HepG2 (cell line): Measurements from ENCODE around the gene CLCNKA. TPM values are rescaled to one million over a fixed set of nuclear protein-coding genes. Genes with fewer than 3 reads are reported as not detected.

Experiments
- ADNP ChIP-seq: sonication (generic); formaldehyde crosslinking; IDR thresholded peaks from 2 replicates; pipeline ENCODE4 v1.4.0; 2020; ENCODE audit warnings: missing genetic modification reagents
- ARNTL ChIP-seq: sonication (generic); formaldehyde crosslinking; IDR thresholded peaks from 2 replicates; pipeline ENCODE4 v1.4.0; 2020; ENCODE audit warnings: mild to moderate bottlenecking, missing genetic modification reagents
- CEBPB ChIP-seq: IDR thresholded peaks from 2 replicates; pipeline ENCODE4 v1.6.1; 2011; ENCODE audit warnings: low read depth, low read length, improper control_type of control experiment, borderline replicate concordance
- CHCHD3 ChIP-seq: sonication (generic); formaldehyde crosslinking; IDR thresholded peaks from 2 replicates; pipeline ENCODE4 v1.8.0; 2022; ENCODE audit warnings: mild to moderate bottlenecking, missing genetic modification reagents, moderate library complexity
- ELF4 ChIP-seq: sonication (generic); formaldehyde crosslinking; IDR thresholded peaks from 2 replicates; pipeline ENCODE4 v1.5.0; 2020; ENCODE audit warnings: missing genetic modification reagents, mild to moderate bottlenecking, moderate library complexity, borderline replicate concordance
- HDAC1 ChIP-seq: sonication (generic); formaldehyde crosslinking; IDR thresholded peaks from 2 replicates; pipeline ENCODE4 v1.5.1; 2020; ENCODE audit warnings: mild to moderate bottlenecking, missing genetic modification reagents
- SALL1 ChIP-seq: sonication (generic); formaldehyde crosslinking; IDR thresholded peaks from 2 replicates; pipeline ENCODE4 v1.8.0; 2022; ENCODE audit warnings: mild to moderate bottlenecking, missing genetic modification reagents
- SRF ChIP-seq: IDR thresholded peaks from 2 replicates; pipeline ENCODE4 v1.6.1; 2011; ENCODE audit warnings: mild to moderate bottlenecking, low read depth, low read length, moderate library complexity
- SRSF1 ChIP-seq: fragments of 200-400 bp; formaldehyde crosslinking; optimal IDR thresholded peaks from 2 replicates; pipeline ENCODE3; 2017; ENCODE audit warnings: mild to moderate bottlenecking, low read depth, low read length, moderate library complexity
- TP53 ChIP-seq: sonication (generic); formaldehyde crosslinking; conservative IDR thresholded peaks from 2 replicates; pipeline ENCODE4 v1.4.0; 2020; ENCODE audit warnings: missing genetic modification reagents
- ZC3H13 ChIP-seq: sonication (generic); formaldehyde crosslinking; IDR thresholded peaks from 2 replicates; pipeline ENCODE4 v1.8.1; 2023; ENCODE audit warnings: mild to moderate bottlenecking, missing genetic modification reagents, moderate library complexity
- ZHX2 ChIP-seq, 2 experiments: sonication (generic) in 1 of 2; formaldehyde crosslinking in 1 of 2; IDR thresholded peaks; 2 replicates each; pipeline versions ENCODE4 v1.6.1 to v1.9.0; 2014 to 2022; ENCODE audit warnings: antibody characterized with exemption in 1 of 2, borderline replicate concordance in 1 of 2, inconsistent platforms in 1 of 2, low read depth in 1 of 2, missing genetic modification reagents in 1 of 2
- ZNF292 ChIP-seq: sonication (generic); formaldehyde crosslinking; IDR thresholded peaks from 2 replicates; pipeline ENCODE4 v1.8.1; 2022; ENCODE audit warnings: mild to moderate bottlenecking, low read depth, missing genetic modification reagents, borderline replicate concordance
- ZNF362 ChIP-seq: sonication (generic); formaldehyde crosslinking; IDR thresholded peaks from 2 replicates; pipeline ENCODE4 v1.4.0; 2020; ENCODE audit warnings: missing genetic modification reagents, mild to moderate bottlenecking, borderline replicate concordance
- ZNF512 ChIP-seq: sonication (generic); formaldehyde crosslinking; IDR thresholded peaks from 2 replicates; pipeline ENCODE4 v1.4.0; 2020; ENCODE audit warnings: mild to moderate bottlenecking, missing genetic modification reagents
- ZNF563 ChIP-seq: sonication (generic); formaldehyde crosslinking; IDR thresholded peaks from 2 replicates; pipeline ENCODE4 v1.8.0; 2022; ENCODE audit warnings: mild to moderate bottlenecking, moderate library complexity, missing genetic modification reagents
- ZNF710 ChIP-seq: sonication (generic); formaldehyde crosslinking; IDR thresholded peaks from 2 replicates; pipeline ENCODE4 v1.5.0; 2020; ENCODE audit warnings: mild to moderate bottlenecking, missing genetic modification reagents, borderline replicate concordance
- ZSCAN25 ChIP-seq: sonication (generic); formaldehyde crosslinking; IDR thresholded peaks from 2 replicates; pipeline ENCODE4 v1.8.0; 2022; ENCODE audit warnings: mild to moderate bottlenecking, missing genetic modification reagents
- polyA plus RNA-seq, 8 experiments: library from polyadenylated mRNA; depleted of rRNA in 3 of 8; stranded (reverse) in 7 of 8; unstranded in 1 of 8; fragments of >200 nt; fragmentation: Illumina TruSeq in 4 of 8; extraction: Trizol in 4 of 8; gene quantifications; 2 replicates each; pipeline versions ENCODE4 v1.2.1 to v1.2.3, GENCODE V29; 2011 to 2016; ENCODE audit warnings: low read depth in 4 of 8, missing spikeins in 1 of 8, mixed read lengths in 1 of 8; ENCODE audit not compliant: insufficient read depth in 1 of 8
- total RNA-seq, 5 experiments: library from RNA; depleted of rRNA; stranded (reverse); fragments of >200 nt; fragmentation: Illumina TruSeq; extraction: Trizol; gene quantifications; 2 replicates each; pipeline ENCODE4 v1.2.3, GENCODE V29; 2016; ENCODE audit warnings: low read depth in 1 of 5

Gene CLCNKA
- total and polyA plus RNA-seq, 2 of the 13 experiments (the other 11 are each of a cell fraction or from before 2014, with no cell fraction given), result 0.03 TPM; not detected in 1

- TF ChIP-seq ZHX2 (IDR thresholded peaks at IDR 0.05; ENCODE audit: low read depth) (no peak), ZHX2 (CRISPR knock-in tag; IDR thresholded peaks at IDR 0.05; ENCODE audit: borderline replicate concordance) (no peak), ZNF362 (CRISPR knock-in tag) (peak; percentile 38; the same call in 1 of the 2 replicates), CEBPB (no peak), ZNF292 (CRISPR knock-in tag) (no peak), SRF (no peak), ZNF563 (CRISPR knock-in tag) (no peak), ADNP (CRISPR knock-in tag) (no peak), ZNF710 (peak; percentile 59; the same call in 1 of the 2 replicates), TP53 (CRISPR knock-in tag) (no peak), ZSCAN25 (CRISPR knock-in tag) (peak; percentile 42; the same call in 1 of the 2 replicates), ZNF512 (CRISPR knock-in tag) (no peak), HDAC1 (CRISPR knock-in tag) (0 out of 2 replicates have a peak, but pooled peaks have one; percentile 44), CHCHD3 (no peak), SALL1 (peak; percentile 57), ARNTL (CRISPR knock-in tag) (no peak), ELF4 (CRISPR knock-in tag) (no peak), ZC3H13 (no peak), SRSF1 (no peak)
Observed at GRCh38 chr1:16078925-16079656, 57.3 kb downstream of the CLCNKA start (continued).
